Activated naive CD8-positive, alpha-beta T cell treated with anti-CD3 and anti-CD28 coated beads, Interleukin-2, amount 10 ng/mL, durations not matched to agents 7 days and 5 days (primary cell): ENCODE measurements around the gene CHN1. TPM values are rescaled to one million over a fixed set of nuclear protein-coding genes. Genes with fewer than 3 reads are reported as not detected.

Source experiments
- ATAC-seq: fragments of 150-1000 bp; cut with Tn5 transposase; one replicate; pipeline ENCODE4 v1.10.0; 2021; ENCODE audit warnings: low read depth, moderate library complexity
- POLR2A ChIA-PET: fragments of 350-600 bp; sonication (Branson Sonifier 250); formaldehyde crosslinking; loops from one replicate; lab custom pipeline; 2021; ENCODE audit warnings: antibody characterized with exemption; lab: Charles Lee
- DNase-seq: peaks from one replicate; pipeline ENCODE4 v3.0.0; 2021
- H3K27ac Mint-ChIP-seq: one replicate; pipeline ENCODE4 v1.8.0; 2022; ENCODE audit warnings: mild to moderate bottlenecking, mixed read lengths
- H3K27me3 Mint-ChIP-seq: one replicate; pipeline ENCODE4 v1.8.0; 2022; ENCODE audit warnings: mild to moderate bottlenecking, moderate library complexity, mixed read lengths
- H3K36me3 Mint-ChIP-seq: one replicate; pipeline ENCODE4 v1.8.0; 2021; ENCODE audit warnings: mild to moderate bottlenecking, mixed read lengths
- H3K4me1 Mint-ChIP-seq: one replicate; pipeline ENCODE4 v1.8.0; 2021; ENCODE audit warnings: mixed read lengths
- H3K4me3 Mint-ChIP-seq: one replicate; pipeline ENCODE4 v1.8.0; 2022; ENCODE audit warnings: mild to moderate bottlenecking, moderate library complexity, mixed read lengths
- H3K9me3 Mint-ChIP-seq: one replicate; pipeline ENCODE4 v1.8.0; 2021; ENCODE audit warnings: mixed read lengths
- total RNA-seq, 2 experiments: library from RNA; stranded (reverse); gene quantifications; one replicate each; pipeline ENCODE4 v1.2.3, GENCODE V29; 2021

CHN1 gene, protein sequence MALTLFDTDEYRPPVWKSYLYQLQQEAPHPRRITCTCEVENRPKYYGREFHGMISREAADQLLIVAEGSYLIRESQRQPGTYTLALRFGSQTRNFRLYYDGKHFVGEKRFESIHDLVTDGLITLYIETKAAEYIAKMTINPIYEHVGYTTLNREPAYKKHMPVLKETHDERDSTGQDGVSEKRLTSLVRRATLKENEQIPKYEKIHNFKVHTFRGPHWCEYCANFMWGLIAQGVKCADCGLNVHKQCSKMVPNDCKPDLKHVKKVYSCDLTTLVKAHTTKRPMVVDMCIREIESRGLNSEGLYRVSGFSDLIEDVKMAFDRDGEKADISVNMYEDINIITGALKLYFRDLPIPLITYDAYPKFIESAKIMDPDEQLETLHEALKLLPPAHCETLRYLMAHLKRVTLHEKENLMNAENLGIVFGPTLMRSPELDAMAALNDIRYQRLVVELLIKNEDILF
- total RNA-seq = 1 to 10 TPM; 3.5 to 3.7 TPM

DNA sequence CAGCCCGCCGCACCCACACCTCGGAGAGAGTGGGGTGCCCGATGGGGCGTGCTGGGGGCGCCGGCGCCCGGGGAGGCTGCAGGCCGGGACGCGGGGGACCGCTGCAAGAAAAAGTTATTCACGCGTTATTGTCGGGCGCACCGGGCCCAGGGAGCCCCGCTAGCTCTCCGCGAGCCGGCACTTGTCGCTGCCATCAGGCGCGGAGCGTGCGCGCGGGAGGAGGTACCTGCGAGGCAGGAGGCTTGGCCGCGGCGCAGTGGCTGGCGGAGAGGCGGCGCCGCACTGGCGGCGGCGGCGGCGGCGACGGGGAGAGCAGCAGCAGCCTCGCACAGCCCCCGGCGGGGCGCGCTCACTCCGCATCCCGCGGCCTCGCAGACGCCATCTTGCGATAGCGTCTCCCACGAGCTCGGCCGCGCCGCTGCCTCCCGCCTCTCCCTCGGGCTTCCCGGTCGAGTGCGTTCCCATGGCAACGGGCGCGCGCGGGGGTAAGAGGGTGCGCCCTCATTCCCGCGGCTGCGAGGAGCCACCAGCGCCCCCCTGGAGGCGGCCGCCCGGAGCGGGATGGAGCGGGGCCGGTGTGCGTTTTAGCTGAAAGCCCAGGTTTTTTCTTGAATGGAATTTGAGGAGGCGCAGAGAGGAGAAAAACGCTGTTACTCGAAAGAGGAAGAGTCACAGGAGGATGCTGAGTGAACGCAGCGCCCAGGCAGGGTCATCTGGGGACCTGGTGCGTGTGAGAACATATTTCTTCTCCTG lies at the start of gene CHN1:
Gene CHN1, minus strand, starts transcription at position 402 of the 753 bp plus-strand sequence. CDS start 469 bp downstream, outside the sequence.
- no peaks in the 10 kb centered on the region for H3K36me3 Mint-ChIP-seq
- H3K4me3 Mint-ChIP-seq = peak within 1 kb of the TSS; percentile 84
- no peak within 1 kb of the TSS for H3K27ac Mint-ChIP-seq
- no peaks in the 10 kb centered on the region for H3K9me3 Mint-ChIP-seq
- ATAC-seq = peak; percentile 85
- peaks cover 68% of the 10 kb centered on the region for H3K27me3 Mint-ChIP-seq
- POLR2A ChIA-PET = interaction anchor here (1.4 kb wide), 1 partner anchor 234 kb away, joined by 3 read pairs; no protein-coding TSS in a partner anchor
- peak; percentile 74 for DNase-seq
- peaks cover 5% of the 10 kb centered on the region for H3K4me1 Mint-ChIP-seq

DNA sequence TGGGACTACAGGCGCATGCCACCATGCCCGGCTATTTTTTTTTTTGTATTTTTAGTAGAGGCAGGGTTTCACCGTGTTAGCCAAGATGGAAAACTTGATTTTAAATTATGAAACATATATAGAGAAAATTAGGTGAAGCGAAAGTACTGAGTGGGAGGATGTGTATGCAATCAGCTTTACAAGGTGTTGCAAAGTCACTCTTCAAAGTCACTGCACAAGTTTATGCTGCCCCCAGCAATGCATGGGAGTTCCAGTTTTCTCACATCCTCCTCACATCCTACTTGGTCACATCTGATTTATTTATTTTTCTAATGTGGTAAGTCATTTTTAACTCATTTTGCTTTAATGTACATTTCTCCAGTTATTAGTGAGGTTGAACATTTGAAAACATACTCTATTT lies 49.2 kb upstream of the CHN1 start:
- DNase-seq = no peak
- Mint-ChIP-seq H3K27ac (no peak overlapping the region), H3K36me3 (peaks cover 2% of the 10 kb centered on the region), H3K4me3 (no peak overlapping the region), H3K9me3 (peaks cover 1% of the 10 kb centered on the region), H3K27me3 (peaks cover 2% of the 10 kb centered on the region), H3K4me1 (no peaks in the 10 kb centered on the region)
- POLR2A ChIA-PET = no interaction called here
- no peak for ATAC-seq

DNA sequence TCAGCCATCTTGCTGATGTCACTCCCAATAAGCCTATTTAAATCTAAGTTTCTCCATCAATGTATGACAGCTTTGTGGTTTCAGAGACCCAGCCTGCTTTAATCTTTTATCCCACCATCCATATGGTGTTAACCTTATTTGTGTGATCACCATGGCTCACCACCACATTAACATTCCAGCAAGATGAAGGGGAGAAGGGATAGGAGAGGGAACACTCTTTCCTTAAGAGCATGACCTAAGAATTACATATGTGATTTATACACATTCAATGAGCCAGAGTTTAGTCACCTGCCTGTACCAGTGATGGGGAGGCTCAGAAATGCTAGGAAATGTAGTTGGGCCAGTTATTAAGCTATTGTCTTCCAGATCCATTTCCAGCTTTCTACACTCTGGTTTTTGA lies 44.5 kb upstream of the CHN1 start:
- Mint-ChIP-seq H3K27ac (no peak overlapping the region), H3K36me3 (no peaks in the 10 kb centered on the region), H3K9me3 (no peaks in the 10 kb centered on the region), H3K4me1 (peaks cover 2% of the 10 kb centered on the region), H3K27me3 (peaks cover 2% of the 10 kb centered on the region), H3K4me3 (no peak overlapping the region)
- ATAC-seq (no peak), DNase-seq (no peak)
- POLR2A ChIA-PET = no interaction called here

DNA sequence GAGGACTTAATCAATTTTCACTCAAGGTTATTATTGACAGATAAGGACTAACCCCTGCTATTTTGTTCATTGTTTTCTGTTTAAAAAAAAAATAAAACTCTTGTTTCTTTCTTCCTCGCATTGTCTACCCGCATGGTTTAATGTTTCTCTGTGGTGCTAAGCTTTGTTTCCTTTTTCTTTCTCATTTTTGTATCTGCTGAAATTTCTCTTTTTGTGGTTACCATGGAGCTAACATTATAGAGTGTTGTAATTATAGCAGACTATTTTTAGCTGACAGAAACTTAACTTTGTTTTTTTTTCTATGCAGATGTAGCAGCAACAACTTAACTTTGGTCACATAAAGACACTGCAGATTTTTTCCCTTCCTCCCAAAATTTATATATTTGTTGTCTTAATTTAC lies 43.1 kb upstream of the CHN1 start:
- Mint-ChIP-seq H3K27ac (peak overlapping the region; percentile 35), H3K4me1 (peaks cover 2% of the 10 kb centered on the region), H3K27me3 (peaks cover 4% of the 10 kb centered on the region), H3K36me3 (no peaks in the 10 kb centered on the region), H3K9me3 (no peaks in the 10 kb centered on the region), H3K4me3 (no peak overlapping the region)
- POLR2A ChIA-PET = no interaction called here
- ATAC-seq (no peak), DNase-seq (no peak)

DNA sequence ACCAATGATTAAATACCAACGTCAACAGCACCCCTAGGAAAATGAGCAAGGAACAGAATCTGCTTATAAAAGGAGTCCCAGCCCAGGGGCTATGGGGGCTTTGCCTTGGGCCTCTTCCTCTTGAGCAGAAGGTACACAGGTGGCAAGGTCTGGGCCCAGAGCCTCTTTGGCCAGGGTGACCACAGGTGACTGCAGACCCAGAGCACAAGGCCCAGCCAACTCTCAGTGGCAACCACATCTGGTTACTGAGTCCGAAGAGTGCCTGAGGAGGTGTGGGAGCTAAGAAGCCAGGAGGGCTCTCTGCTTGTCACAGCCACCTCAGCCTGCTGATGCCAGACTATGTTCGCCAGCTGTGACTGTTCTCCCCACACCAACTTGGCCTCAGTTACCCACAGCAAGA lies 34.3 kb upstream of the CHN1 start:
- Mint-ChIP-seq H3K36me3 (peaks cover 2% of the 10 kb centered on the region), H3K9me3 (peaks cover 2% of the 10 kb centered on the region), H3K27me3 (peaks cover 2% of the 10 kb centered on the region), H3K27ac (no peak overlapping the region), H3K4me3 (no peak overlapping the region), H3K4me1 (peaks cover 4% of the 10 kb centered on the region)
- POLR2A ChIA-PET = no interaction called here
- DNase-seq (no peak), ATAC-seq (no peak)

DNA sequence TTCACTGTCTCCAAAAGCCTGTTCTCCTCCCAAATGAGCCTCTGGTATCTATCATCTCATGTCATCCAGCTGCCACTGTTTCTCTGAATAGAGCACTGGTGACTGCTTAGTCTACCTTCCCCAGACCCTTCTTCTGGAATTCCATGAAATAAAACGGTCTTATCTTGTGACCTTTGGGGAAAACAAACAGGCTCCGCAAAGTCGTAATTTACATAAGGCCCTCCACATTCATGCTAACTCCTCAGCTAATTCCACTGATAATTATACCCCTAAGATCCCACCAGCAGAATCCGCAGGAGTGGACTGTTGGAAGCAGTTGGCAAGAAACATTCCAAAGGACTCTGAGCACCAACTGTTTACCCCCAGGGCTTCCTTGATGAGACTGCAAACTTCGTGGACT lies 33.9 kb upstream of the CHN1 start:
- Mint-ChIP-seq H3K27me3 (peaks cover 2% of the 10 kb centered on the region), H3K36me3 (peaks cover 2% of the 10 kb centered on the region), H3K27ac (no peak overlapping the region), H3K4me1 (peaks cover 4% of the 10 kb centered on the region), H3K9me3 (peaks cover 2% of the 10 kb centered on the region), H3K4me3 (no peak overlapping the region)
- ATAC-seq (no peak), DNase-seq (no peak)
- POLR2A ChIA-PET = interaction anchor here (0.6 kb wide), 1 partner anchor 1780 kb away, joined by 3 read pairs; no protein-coding TSS in a partner anchor

DNA sequence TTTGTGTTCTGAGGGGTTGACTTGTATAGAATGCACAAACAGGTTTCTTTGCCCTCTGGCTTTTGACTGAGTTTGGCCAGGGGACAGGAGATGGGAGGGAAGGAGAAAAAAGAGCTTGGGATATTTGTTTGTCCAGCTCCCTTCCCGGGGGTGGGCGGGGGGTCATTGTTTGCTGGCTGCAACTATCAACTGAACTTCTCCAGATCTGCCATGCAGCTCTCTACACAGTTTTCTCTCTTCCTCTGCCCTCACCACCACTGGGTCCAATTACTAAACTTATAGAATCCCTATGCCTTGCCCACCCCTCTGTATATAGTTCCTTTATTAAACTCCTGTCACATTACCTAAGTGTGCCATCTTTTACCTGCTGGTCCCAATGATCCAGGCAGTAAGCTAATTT lies 32.8 kb upstream of the CHN1 start:
- ATAC-seq (no peak), DNase-seq (no peak)
- no peaks in the 10 kb centered on the region for H3K27me3 Mint-ChIP-seq
- H3K27ac Mint-ChIP-seq = no peak overlapping the region
- H3K9me3 Mint-ChIP-seq = peaks cover 2% of the 10 kb centered on the region
- H3K4me3 Mint-ChIP-seq = no peak overlapping the region
- POLR2A ChIA-PET = no interaction called here
- peaks cover 4% of the 10 kb centered on the region for H3K4me1 Mint-ChIP-seq
- peaks cover 2% of the 10 kb centered on the region for H3K36me3 Mint-ChIP-seq

DNA sequence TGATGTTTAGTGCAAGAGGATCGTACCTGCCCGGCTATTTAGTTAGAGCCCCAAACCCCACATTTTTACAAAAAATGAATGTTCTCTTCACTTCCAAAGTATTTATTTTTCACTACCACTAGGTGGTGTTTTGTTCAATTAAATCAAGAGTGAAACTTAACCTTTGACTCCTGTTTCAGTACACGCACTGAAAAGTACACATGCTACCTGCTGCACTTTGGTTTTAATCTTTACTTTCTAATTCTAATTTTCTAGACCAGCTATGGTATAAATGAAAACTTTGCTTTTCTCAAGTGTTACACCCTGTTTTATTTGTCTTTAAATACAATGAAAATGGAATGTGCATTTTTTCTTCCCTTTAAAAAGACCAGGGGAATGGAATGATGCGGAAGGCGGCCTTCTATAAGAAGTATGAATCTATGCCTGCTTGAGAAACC lies 31.4 kb upstream of the CHN1 start:
- peaks cover 4% of the 10 kb centered on the region for H3K4me1 Mint-ChIP-seq
- peak overlapping the region; percentile 71 for H3K27ac Mint-ChIP-seq
- POLR2A ChIA-PET = interaction anchor here (0.6 kb wide), 1 partner anchor 10 kb away, joined by 4 read pairs; no protein-coding TSS in a partner anchor
- H3K27me3 Mint-ChIP-seq = no peaks in the 10 kb centered on the region
- DNase-seq = no peak
- peaks cover 2% of the 10 kb centered on the region for H3K36me3 Mint-ChIP-seq
- H3K4me3 Mint-ChIP-seq = peak overlapping the region; percentile 59
- no peaks in the 10 kb centered on the region for H3K9me3 Mint-ChIP-seq
- no peak for ATAC-seq

DNA sequence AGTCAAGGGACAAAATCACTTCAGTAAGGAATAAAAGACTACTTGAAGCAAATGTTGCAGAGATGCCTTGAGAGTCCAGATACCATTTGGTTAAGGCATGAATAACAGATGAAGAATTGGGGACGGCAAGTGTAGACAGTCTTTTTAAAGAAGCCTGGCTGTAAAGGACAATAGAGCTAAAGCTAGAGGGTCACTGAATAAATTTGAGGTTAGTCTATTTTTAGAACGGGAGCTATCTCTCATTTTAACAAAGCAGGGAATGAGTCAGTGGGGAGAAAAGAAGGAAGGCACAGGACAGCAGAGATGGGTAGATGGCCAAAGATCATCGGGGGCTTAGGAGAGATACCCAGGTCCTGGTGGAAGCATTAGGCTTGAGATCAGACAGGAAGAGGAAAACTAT lies 30.6 kb upstream of the CHN1 start:
- POLR2A ChIA-PET = no interaction called here
- H3K27ac Mint-ChIP-seq = no peak overlapping the region
- H3K4me1 Mint-ChIP-seq = peaks cover 4% of the 10 kb centered on the region
- no peak overlapping the region for H3K4me3 Mint-ChIP-seq
- DNase-seq = no peak
- ATAC-seq = no peak
- H3K36me3 Mint-ChIP-seq = peaks cover 2% of the 10 kb centered on the region
- H3K9me3 Mint-ChIP-seq = no peaks in the 10 kb centered on the region
- H3K27me3 Mint-ChIP-seq = no peaks in the 10 kb centered on the region

DNA sequence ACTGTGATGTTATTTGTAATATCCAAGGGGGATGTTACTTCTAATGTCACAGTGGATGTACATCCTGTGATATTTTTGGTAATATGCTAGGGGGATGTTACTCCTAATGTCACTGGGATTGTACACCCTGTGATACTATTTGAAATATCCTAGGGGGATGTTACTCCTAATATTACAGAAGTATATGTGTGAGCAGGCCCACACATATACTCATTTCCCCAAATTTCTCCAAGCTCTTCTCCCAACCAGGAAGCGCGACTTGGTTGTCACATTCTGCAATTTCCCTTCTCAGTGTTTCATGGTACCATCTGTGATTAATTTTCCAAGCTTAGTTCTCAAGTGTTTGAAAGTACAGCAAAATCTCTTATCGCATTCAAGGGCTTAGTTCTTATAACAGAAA lies 29.5 kb upstream of the CHN1 start:
- ATAC-seq = no peak
- Mint-ChIP-seq H3K27ac (no peak overlapping the region), H3K27me3 (no peaks in the 10 kb centered on the region), H3K9me3 (no peaks in the 10 kb centered on the region), H3K36me3 (peaks cover 2% of the 10 kb centered on the region), H3K4me3 (no peak overlapping the region), H3K4me1 (peaks cover 9% of the 10 kb centered on the region)
- POLR2A ChIA-PET = no interaction called here
- DNase-seq = no peak

DNA sequence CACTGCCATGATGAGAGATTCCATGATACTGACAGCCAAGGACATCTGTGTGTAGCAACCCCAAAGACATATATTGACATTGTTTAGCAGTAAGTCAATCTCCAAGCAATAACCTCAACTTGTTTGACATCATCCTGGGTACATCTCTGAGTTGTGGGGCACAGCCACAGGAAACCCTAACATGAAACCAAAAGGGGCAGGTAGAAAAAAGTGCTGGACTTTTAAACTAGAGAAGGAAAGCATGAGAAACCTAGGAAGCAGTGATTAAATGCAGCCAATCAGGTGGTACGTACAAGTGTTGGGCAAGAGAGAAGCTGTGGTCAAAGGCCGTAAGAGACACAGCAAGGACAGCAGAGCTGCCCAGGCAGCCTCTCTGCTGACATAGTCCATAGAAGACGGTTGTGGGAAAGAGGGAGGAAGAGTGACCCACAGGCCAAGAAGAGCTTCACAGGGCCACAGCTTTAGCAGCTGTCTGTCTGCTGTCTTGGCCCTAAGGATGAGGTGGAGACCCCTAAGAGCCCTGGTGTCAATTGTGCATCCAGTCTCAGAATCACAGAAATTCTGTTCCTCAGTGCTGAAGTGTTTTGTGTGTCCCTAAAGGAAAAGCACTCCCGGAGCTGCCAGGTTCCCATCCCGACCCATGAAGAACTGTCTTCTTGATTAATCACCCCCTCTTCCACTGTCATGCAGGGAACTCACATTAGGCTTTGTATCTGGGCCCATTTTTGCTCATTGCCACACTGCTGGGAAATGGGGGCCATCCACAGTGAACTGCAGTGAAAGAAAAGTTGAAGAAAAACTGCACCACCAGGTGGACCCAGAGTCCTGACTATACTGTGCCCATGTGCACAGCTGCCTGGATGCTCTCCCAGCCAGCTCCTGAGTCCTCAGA lies 25.4 kb upstream of the CHN1 start:
- Mint-ChIP-seq H3K4me3 (no peak overlapping the region), H3K27me3 (no peaks in the 10 kb centered on the region), H3K4me1 (peaks cover 5% of the 10 kb centered on the region), H3K27ac (no peak overlapping the region), H3K9me3 (no peaks in the 10 kb centered on the region), H3K36me3 (no peaks in the 10 kb centered on the region)
- peak; percentile 65 for ATAC-seq
- DNase-seq = no peak
- POLR2A ChIA-PET = no interaction called here

DNA sequence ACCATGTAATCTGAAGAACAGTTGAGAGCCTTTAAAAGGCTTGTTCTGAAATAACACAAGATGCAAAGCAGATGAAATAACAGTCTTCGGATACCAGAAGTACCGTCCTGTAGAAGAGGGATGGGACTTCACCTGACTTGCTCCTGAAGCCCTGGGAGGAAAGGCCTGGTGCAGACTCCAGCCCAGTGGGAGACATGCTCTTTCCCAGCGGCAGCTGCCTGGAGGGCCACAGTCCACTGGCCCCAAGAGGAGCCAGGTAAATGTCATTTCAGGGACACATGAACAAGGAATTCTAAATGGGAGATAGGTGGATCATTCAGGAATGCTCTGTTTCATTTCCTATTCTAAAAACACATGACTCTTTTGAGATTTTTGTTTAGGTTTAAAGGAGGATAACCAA lies 22.6 kb upstream of the CHN1 start:
- POLR2A ChIA-PET = no interaction called here
- Mint-ChIP-seq H3K27ac (no peak overlapping the region), H3K4me3 (no peak overlapping the region), H3K4me1 (peaks cover 5% of the 10 kb centered on the region), H3K9me3 (no peaks in the 10 kb centered on the region), H3K36me3 (no peaks in the 10 kb centered on the region), H3K27me3 (peaks cover 6% of the 10 kb centered on the region)
- no peak for ATAC-seq
- DNase-seq = no peak

DNA sequence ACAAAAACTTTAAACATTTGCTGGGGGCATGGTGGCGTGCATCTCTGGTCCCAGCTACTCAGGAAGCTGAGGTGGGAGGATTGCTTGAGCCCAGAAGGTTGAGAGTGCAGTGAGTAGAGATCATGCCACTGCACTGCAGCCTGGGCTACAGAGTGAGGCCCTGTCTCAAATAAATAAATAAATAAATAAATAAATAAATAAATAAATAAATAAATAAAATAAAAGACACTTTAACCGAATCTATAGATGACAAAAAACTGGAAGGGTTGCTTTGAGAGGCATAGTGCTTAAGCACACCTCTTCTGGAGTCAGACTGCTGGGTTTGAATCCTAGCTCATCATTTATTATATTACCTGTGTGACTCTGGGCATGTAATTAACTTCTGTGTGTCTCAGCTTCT lies 21.2 kb upstream of the CHN1 start:
- POLR2A ChIA-PET = interaction anchor here (0.7 kb wide), 1 partner anchor 10 kb away, joined by 4 read pairs; no protein-coding TSS in a partner anchor
- H3K27me3 Mint-ChIP-seq = peaks cover 6% of the 10 kb centered on the region
- H3K36me3 Mint-ChIP-seq = no peaks in the 10 kb centered on the region
- H3K4me3 Mint-ChIP-seq = no peak overlapping the region
- ATAC-seq (no peak), DNase-seq (no peak)
- H3K27ac Mint-ChIP-seq = no peak overlapping the region
- peaks cover 5% of the 10 kb centered on the region for H3K4me1 Mint-ChIP-seq
- no peaks in the 10 kb centered on the region for H3K9me3 Mint-ChIP-seq
